Stimulated activated CD4-positive, alpha-beta T cell treated with anti-CD3 and anti-CD28 coated beads, Interleukin-1b, Interleukin-23, amount 100 ng/mL, for 24 hours (primary cell): ENCODE data around the gene SERTAD4.

ENCODE experiments used
- DNase-seq, 4 experiments: peaks; one replicate each; pipeline ENCODE4 v3.0.0-alpha.2; 2020; ENCODE audit warnings: low read depth in 4 of 4, low spot score in 1 of 4

The SERTAD4 gene

DNA sequence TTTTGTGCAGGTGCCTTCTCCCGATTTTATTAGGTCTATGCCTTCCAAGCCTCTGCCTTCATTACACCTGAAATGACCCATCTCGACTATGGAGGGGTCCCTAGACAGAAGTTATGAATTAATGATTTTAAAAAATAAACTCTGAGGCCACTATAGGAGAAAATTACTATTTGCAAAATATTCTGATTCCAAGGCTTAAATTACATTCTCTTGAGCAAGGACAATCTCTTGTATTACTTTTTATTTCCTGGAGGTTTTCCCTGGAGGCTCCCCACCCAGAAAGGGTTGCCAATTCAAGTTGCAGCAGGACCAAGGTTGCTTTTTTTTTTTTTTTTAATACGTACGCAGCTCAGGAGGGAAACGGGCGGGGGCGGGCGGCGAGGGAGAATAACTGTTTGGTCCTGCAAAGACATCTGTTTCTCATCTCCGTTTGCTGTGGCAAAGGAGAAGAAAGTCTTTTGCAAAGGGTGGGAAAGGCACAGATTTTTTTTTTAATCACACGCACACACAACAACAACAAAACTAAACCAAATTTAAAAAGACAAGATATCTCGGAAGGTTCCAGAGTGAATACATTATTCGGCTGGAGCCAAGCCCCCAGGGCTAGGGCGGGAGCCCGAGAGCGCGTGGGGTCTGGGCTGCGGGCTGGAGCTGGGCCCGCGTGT is 618 bp upstream of the SERTAD4 start:
- DNase-seq = no peak

DNA sequence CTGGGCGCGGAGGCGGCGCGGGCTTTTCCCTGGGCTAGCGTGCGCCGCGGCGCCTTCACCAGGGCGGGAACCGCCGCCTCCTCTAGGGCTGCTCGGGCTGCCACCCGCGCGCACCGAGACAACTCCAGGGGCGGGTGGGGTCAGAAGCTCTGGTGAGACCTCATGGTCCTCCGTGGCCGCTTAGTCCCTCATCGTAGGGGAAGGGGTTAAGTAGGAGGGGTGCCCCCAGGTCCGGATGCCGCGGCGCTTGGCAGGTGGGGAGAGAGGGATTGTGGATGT is 559 bp downstream of the SERTAD4 start:
- DNase-seq = no peak

GRCh38 chr1:210233495-210234328 is 1.1 kb downstream of the SERTAD4 start:
- DNase-seq = no peak

- no peak for DNase-seq
Measured at GRCh38 chr1:210234329-210234757, 1.7 kb downstream of the SERTAD4 start.

DNA sequence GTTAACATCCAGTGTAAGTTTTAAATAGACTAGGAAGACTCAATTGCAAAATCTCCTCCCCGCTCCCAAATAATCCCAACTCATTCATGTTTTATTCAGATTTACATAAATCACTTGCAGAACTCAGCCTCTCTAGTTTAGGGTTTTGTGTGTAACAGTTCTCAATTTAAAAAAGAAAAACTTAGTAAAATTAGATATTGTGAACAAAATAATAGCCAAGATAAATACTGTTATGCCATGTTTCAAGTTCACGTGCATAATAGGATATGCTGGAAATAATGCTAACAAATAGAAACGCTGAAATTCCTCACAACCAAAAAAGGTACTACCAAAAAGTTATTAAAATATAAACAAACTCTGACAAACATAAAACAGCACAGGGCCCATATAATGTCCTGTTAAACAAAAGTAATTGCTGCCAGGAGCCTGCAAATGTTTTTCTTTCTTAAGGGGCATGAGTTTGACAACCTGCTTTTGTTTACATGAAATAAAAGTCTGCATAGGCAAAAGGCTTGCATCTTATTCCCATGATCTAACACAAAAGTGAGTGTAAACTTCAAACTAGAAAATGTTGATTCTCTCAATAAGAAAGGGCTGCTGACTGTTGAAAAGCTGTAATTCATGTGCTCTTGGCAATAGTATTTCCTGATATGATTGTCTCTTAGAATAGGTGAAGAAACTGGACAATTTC is 2.9 kb downstream of the SERTAD4 start:
- DNase-seq = no peak

- DNase-seq = no peak
Measured at GRCh38 chr1:210236386-210236839, 3.8 kb downstream of the SERTAD4 start.

- DNase-seq = no peak
Measured at GRCh38 chr1:210236840-210237409, 4.3 kb downstream of the SERTAD4 start.

- no peak for DNase-seq
Measured at GRCh38 chr1:210237479-210237878, 4.9 kb downstream of the SERTAD4 start.

DNA sequence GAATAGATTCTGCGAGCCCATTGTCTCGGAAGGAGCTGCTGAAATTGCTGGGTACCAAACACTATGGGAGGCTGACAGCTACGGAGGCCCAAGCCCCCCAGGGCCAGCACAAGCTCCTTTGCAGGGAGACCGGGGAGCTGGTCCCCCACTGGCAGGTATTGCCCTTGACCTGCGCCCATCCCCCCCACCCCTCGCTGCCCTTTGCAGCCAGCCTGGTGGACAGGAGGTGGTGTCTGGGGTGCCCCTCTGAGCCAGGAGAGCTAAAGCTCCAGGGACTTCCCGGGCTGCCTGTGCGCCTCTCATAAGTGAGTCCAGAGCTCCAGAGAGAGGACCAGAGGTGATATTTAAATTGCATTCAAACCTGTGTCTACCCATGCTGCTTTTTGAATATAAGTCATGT is 5.4 kb downstream of the SERTAD4 start:
- DNase-seq = no peak

GRCh38 chr1:210239349-210240111 is 6.9 kb downstream of the SERTAD4 start:
- DNase-seq = no peak

DNA sequence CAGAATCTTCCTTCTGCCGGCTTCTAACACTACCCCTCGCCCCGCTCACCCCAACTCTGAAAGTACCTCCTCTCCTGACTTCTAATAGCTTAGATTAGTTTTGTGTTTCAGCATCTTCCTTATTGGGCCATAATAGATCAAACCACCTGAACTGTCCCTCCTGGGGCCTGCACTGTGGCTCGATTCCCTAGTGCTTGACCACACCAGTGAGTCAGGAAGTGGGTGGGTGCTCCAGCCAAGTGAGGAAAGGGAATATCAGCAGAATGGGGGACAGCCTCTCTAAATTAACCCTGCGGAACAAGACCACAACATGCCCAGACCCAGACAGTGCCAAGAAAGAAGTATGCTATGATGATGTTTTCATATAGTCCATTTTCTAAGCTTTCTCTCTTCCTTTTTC is 8.5 kb downstream of the SERTAD4 start:
- no peak for DNase-seq

DNA sequence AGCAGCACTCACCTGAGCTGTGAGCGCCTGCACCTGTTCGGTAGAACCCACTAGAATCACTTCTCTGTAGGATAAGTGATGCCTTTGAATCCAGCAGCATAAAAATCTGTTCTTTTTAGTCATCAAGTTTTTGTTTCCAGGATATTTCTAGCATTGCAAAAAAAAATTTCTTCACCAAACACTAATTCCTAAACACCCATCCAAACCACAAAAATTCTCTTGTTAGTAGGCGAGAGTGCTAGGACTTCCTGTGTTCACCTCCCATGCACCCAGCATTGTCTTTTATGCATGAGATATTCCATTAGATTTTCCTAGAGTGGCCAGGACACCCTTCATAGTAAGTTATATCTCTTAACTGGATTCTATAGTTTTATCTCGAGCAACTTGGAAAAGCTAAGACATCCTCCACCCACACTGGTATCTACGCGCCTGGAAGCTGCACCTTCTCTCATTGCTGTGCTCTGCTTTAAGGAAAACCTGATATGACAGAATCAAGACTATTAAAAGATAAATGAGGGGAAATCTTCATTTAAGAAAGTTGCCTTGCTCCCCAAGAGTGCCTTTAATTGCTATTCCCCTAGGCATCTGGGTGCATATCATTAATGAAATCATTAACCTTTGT is 12.3 kb downstream of the SERTAD4 start:
- no peak for DNase-seq

DNA sequence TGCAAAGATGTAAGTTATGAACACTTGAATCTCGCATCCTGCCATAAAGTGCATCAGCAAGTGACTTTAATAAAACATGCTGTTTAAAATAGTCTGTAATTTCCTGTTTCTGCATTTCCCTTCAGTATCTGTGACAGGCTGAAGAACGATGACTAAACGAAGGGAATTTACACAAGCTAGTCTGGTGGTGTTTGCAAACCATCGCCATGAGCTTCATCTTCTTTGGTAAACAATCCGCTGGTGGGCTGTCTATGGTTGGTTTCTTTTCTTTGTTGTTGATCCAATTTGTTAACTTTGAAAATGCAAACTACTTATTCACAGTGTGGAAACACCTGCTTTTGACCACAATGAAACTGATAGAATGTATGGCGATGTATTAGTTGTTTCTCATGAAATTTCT is 13.9 kb downstream of the SERTAD4 start:
- DNase-seq = no peak

DNA sequence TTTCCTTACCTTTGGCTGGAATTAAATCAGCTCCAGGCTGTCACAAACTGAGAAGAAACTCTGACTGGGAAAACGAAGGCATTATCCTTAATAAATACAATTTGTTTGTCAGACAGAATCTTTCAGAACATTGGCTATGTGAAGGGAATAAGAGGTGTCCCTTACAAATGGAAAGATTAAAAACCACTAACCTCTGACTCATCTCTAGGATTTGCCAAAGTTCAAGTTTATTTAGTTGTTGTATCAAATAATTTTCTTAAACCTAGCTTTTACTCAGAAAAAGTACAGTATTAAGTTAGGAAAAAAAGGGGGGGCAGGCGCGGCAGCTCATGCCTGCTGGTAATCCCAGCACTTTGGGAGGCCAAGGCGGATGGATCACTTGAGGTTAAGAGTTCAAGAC is 15.7 kb downstream of the SERTAD4 start:
- DNase-seq = no peak

- DNase-seq = no peak
Measured at GRCh38 chr1:210250665-210250997, 18.0 kb downstream of the SERTAD4 start.

- no peak for DNase-seq
Measured at GRCh38 chr1:210250998-210251679, 18.5 kb downstream of the SERTAD4 start.

- no peak for DNase-seq
Measured at GRCh38 chr1:210251680-210252490, 19.3 kb downstream of the SERTAD4 start.

DNA sequence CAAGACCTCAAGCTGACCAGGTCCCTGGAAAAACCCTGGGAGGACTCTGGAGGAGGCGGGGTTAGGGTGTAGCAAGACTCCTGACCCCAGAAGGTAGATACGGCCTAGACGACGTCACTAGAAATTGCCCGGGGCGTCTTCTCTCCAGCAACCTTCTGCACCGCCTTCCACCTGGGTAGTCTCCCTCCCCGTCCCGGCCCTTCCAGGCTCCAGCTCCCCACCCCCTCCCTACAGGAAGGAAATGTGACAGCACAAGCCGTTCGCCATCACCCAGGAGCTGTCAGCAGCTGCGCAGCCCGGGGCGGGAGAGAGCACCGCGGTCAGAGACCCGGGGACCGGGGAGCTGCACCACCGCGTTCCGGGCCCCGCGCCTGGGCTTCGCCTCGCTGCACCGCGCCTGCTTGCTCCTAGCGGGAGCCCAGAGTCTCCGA is 20.0 kb downstream of the SERTAD4 start:
- no peak for DNase-seq

DNA sequence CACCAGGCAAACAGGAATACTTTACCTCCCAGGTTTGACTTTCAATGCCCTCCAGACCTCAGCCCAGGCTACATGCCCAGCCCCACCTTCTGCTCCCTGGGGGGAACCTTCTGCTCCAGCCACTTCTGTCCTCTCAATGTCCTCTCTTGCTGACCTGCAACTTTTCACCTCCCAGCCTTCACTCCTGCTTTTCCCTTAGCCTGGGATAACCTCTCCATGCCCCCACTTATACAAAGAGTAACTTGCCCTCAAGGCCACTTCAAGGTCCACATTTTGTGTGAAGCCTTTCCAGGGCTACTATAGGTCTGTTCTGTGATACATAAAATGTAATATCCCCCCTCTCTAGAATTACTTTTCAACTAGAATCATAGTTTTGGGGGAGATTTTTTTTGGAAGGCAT is 21.7 kb downstream of the SERTAD4 start:
- DNase-seq = no peak
